Gastrocnemius medialis (tissue), 4 donors: Measurements from ENCODE around the gene CNGA2. TPM values are rescaled to one million over a fixed set of nuclear protein-coding genes. Genes with fewer than 3 reads are reported as not detected.

Experiments
- ATAC-seq, 2 donors: fragments of 150-250 bp; one replicate each; pipeline ENCODE4 v1.9.1; 2016
- DNase-seq, 2 donors: peaks; one replicate each; pipeline ENCODE4 v3.0.0-alpha.2; 2019
- H3K27ac ChIP-seq, 4 donors: fragments of 200-600 bp; sonication (generic); 1 replicate in 1 of 4; 2 replicates in 3 of 4; pipeline ENCODE4 v1.5.1; 2016 to 2018; ENCODE audit warnings: mild to moderate bottlenecking in 2 of 4, moderate library complexity in 1 of 4
- H3K27me3 ChIP-seq, 3 donors: fragments of 200-600 bp; sonication (generic) in 2 of 3; 1 replicate in 1 of 3; 2 replicates in 2 of 3; pipeline versions ENCODE4 v1.5.1 to v1.6.0; 2016 to 2019; ENCODE audit warnings: mild to moderate bottlenecking in 1 of 3, moderate library complexity in 1 of 3
- H3K36me3 ChIP-seq, 2 donors: fragments of 200-600 bp; sonication (generic) in 1 of 2; one replicate each; pipeline ENCODE4 v1.5.1; 2017 to 2018
- H3K4me1 ChIP-seq, 2 donors: fragments of 200-600 bp; sonication (generic) in 1 of 2; one replicate each; pipeline ENCODE4 v1.5.1; 2016 to 2017; ENCODE audit warnings: mild to moderate bottlenecking in 2 of 2
- H3K4me3 ChIP-seq, 4 donors: fragments of 200-600 bp; sonication (generic) in 3 of 4; 1 replicate in 1 of 4; 2 replicates in 3 of 4; pipeline ENCODE4 v1.5.1; 2016 to 2019; ENCODE audit warnings: mild to moderate bottlenecking in 2 of 4
- H3K9me3 ChIP-seq, 3 donors: fragments of 200-600 bp; sonication (generic) in 2 of 3; 1 replicate in 1 of 3; 2 replicates in 2 of 3; pipeline ENCODE4 v1.5.1; 2016 to 2019
- CTCF ChIP-seq, 5 experiments: fragments of 450-650 bp in 3 of 5; fragments of 200-600 bp in 2 of 5; sonication (generic) in 2 of 5; IDR thresholded peaks in 4 of 5; conservative IDR thresholded peaks in 1 of 5; 1 replicate in 4 of 5; 2 replicates in 1 of 5; pipeline ENCODE4 v1.5.1; 2016 to 2019; ENCODE audit warnings: antibody characterized with exemption in 5 of 5, mild to moderate bottlenecking in 3 of 5, moderate library complexity in 3 of 5
- POLR2A ChIP-seq, 2 donors: fragments of 450-650 bp; IDR thresholded peaks; one replicate each; pipeline ENCODE4 v1.6.1; 2017; ENCODE audit warnings: antibody characterized with exemption in 2 of 2, mild to moderate bottlenecking in 2 of 2, moderate library complexity in 2 of 2
- in situ Hi-C, 4 donors: fragments of 200-750 bp; cut with MboI; loops; one replicate each; pipeline versions ENCODE4 v1.15.0 to v1.8.0; 2017; ENCODE audit warnings: low sequenced_read_pairs in 4 of 4
- intact Hi-C: fragments of 100-400 bp; cut with DNase I; formaldehyde crosslinking; loops from one replicate; pipeline ENCODE4 v1.15.1; 2023; ENCODE audit warnings: low total_unique reads
- total RNA-seq, 4 donors: library from RNA; depleted of rRNA; stranded (reverse); fragments of >200 nt; gene quantifications; one replicate each; pipeline versions ENCODE4 v1.1.0 to v1.2.3, GENCODE V29; 2016

The CNGA2 gene
- total RNA-seq, 4 donors from 2014 or later, result not detected

DNA sequence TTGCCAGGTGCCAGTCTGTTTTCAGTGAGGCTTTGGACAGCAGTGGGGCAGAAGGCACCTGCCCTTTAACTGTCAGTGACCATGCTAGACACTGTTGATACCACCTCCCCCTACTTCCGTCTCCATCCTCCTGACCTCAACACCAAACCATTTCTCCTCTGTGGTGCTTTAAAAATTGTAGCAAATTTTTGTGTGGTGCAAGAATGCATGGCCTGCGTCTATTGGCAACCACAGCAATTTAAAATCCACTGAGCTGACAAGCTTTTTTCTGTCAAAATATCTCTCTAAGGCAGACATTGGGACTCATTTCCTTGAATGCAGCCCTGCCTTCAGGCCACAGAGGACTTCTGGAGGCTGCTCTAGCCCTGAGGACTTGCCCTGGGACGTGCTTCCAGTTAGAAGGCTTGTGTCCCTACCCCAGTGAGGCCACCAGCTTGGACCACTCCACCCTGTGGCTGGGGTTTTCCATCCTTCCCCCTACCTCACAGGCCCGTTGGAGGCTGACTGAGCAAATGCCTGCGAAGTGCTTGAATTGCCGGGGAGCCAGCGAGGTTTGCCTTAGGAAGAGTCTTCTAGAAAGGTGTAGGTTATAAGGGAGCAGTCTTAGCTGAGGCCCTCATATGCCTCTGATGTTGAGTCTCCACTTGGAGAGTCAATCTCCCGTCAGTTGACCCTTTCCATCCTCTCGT lies 32.4 kb upstream of the CNGA2 start:
- DNase-seq (no peak), ATAC-seq (no peak)
- H3K36me3 ChIP-seq, result no peaks in the 10 kb centered on the region
- in situ Hi-C loops, result no loop called here
- peaks cover 0 to 6% of the 10 kb centered on the region in 2 donors for H3K4me1 ChIP-seq
- no peaks in the 10 kb centered on the region for H3K9me3 ChIP-seq
- intact Hi-C loops, result no loop called here
- no peak overlapping the region for H3K27ac ChIP-seq
- H3K4me3 ChIP-seq, result no peak overlapping the region
- no peak for TF ChIP-seq POLR2A (IDR thresholded peaks at IDR 0.05)
- no peak for TF ChIP-seq CTCF (IDR thresholded peaks at IDR 0.05 in 4 of 5, conservative IDR thresholded peaks at IDR 0.05 in 1 of 5)
- no peaks in the 10 kb centered on the region for H3K27me3 ChIP-seq

- Histone ChIP-seq H3K4me3 (no peak overlapping the region), H3K36me3 (no peaks in the 10 kb centered on the region), H3K9me3 (no peaks in the 10 kb centered on the region), H3K4me1 (peaks cover 0 to 6% of the 10 kb centered on the region in 2 donors), H3K27ac (no peak overlapping the region), H3K27me3 (no peaks in the 10 kb centered on the region)
- no peak for TF ChIP-seq CTCF (IDR thresholded peaks at IDR 0.05 in 4 of 5, conservative IDR thresholded peaks at IDR 0.05 in 1 of 5)
- TF ChIP-seq POLR2A (IDR thresholded peaks at IDR 0.05), result no peak
- in situ Hi-C loops, result no loop called here
- intact Hi-C loops, result no loop called here
- peak in 1 of 2 donors; percentile 36 for ATAC-seq
- DNase-seq, result peak in 1 of 2 donors; percentile 22
These were observed 31.7 kb upstream of the CNGA2 start for GRCh38 chrX:151702741-151703340.

GRCh38 chrX:151703487-151703886 lies 31.1 kb upstream of the CNGA2 start:
- Histone ChIP-seq H3K4me1 (peaks cover 0 to 6% of the 10 kb centered on the region in 2 donors), H3K27ac (no peak overlapping the region), H3K4me3 (peak overlapping the region in 1 of 4 donors; percentile 3), H3K9me3 (no peaks in the 10 kb centered on the region), H3K36me3 (no peaks in the 10 kb centered on the region), H3K27me3 (no peaks in the 10 kb centered on the region)
- in situ Hi-C loops, result no loop called here
- TF ChIP-seq POLR2A (IDR thresholded peaks at IDR 0.05), result no peak
- TF ChIP-seq CTCF (IDR thresholded peaks at IDR 0.05 in 4 of 5, conservative IDR thresholded peaks at IDR 0.05 in 1 of 5), result no peak
- intact Hi-C loops, result no loop called here
- ATAC-seq (peak; percentile 21 to 39), DNase-seq (peak in 1 of 2 donors; percentile 26)

DNA sequence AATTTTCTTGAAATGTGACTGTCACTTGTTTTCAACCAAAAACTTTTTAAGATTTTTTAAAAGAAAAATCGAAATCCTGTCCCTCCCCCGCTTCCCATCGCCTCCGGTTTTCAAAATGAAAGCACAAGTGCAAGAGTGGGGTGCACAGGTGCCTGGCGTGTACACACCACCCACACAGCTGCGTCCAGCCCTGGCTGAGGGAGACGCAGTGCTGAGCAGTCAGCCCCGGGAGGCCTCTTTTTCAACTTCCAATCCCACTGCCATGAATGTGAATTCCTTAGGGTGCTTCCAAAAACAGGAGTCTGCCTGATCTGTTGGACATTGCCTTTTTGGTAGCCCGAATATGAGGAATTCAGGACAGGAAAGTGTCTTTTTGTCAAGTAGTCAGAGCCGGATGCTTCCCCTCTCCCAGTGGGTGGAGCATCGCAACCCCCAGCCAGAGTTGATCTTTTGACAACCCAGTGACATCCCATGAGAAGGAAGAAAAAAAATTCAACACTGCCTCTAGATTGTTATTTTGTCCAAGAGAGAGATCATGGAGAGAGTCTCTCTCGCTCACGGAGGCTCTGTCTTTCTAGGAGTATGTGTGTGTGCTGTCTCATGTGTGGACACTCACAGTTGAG lies 30.4 kb upstream of the CNGA2 start:
- TF ChIP-seq POLR2A (IDR thresholded peaks at IDR 0.05) (no peak), CTCF (IDR thresholded peaks at IDR 0.05 in 4 of 5, conservative IDR thresholded peaks at IDR 0.05 in 1 of 5) (no peak)
- no peaks in the 10 kb centered on the region for H3K27me3 ChIP-seq
- no peak for ATAC-seq
- in situ Hi-C loops, result no loop called here
- no peak for DNase-seq
- no peaks in the 10 kb centered on the region for H3K9me3 ChIP-seq
- H3K36me3 ChIP-seq, result no peaks in the 10 kb centered on the region
- H3K4me1 ChIP-seq, result peaks cover 0 to 6% of the 10 kb centered on the region in 2 donors
- intact Hi-C loops, result no loop called here
- H3K4me3 ChIP-seq, result peak overlapping the region in 2 of 4 donors; percentile 25 to 32
- peak overlapping the region in 3 of 4 donors; percentile 24 to 30 (median 29) for H3K27ac ChIP-seq
